ENCODE results near the gene KAT2A.

Gene KAT2A

DNA sequence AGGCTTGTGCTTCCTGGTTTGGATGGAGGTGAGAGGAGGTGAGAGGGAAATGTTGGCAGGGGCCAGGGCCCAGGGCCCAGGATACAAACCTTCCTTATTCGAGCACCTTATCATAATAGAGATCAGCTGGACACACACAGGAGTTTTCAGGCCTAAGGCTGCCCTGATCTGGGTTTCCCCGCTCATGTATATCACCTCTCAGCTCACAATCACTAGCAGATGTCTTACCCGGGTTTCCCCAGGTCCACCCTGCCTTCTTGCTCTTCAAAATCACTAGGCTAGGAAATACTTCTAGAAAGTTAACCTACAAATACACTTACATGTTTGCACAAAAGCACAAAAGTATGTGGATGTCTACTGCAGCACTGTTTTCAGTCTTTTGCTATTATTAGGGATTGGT is 5.7 kb upstream of the KAT2A start:
- Histone ChIP-seq H3K9me3 (ENCODE audit: insufficient read depth, low read length) (no peaks in the 10 kb centered on the region), H3K27me3 (ENCODE audit: low read depth, low read length) (no peaks in the 10 kb centered on the region), H3K4me2 (ENCODE audit: low read length) (peak overlapping the region; percentile 50), H3K27ac (ENCODE audit: low read length) (peak overlapping the region; percentile 85), H3K36me3 (replicated peaks; ENCODE audit: low read depth, low read length) (peaks cover 48% of the 10 kb centered on the region), H2AFZ (ENCODE audit: low read depth, low read length) (no peak overlapping the region), H3K79me2 (ENCODE audit: low read length) (peaks cover 13% of the 10 kb centered on the region), H3K4me3 (ENCODE audit: low read length) (no peak overlapping the region), H3K9ac (ENCODE audit: low read length) (peak overlapping the region; percentile 21; the same call in 1 of the 2 replicates), H4K20me1 (ENCODE audit: insufficient read depth, low read length) (0 out of 2 replicates have a peak, but pooled peaks cover 7% of the 10 kb centered on the region), H3K4me1 (ENCODE audit: low read length) (peaks cover 39% of the 10 kb centered on the region)
- no peak for TF ChIP-seq EZH2phosphoT487 (IDR thresholded peaks at IDR 0.05; ENCODE audit: low read depth)
- TF ChIP-seq, protein P1, sequence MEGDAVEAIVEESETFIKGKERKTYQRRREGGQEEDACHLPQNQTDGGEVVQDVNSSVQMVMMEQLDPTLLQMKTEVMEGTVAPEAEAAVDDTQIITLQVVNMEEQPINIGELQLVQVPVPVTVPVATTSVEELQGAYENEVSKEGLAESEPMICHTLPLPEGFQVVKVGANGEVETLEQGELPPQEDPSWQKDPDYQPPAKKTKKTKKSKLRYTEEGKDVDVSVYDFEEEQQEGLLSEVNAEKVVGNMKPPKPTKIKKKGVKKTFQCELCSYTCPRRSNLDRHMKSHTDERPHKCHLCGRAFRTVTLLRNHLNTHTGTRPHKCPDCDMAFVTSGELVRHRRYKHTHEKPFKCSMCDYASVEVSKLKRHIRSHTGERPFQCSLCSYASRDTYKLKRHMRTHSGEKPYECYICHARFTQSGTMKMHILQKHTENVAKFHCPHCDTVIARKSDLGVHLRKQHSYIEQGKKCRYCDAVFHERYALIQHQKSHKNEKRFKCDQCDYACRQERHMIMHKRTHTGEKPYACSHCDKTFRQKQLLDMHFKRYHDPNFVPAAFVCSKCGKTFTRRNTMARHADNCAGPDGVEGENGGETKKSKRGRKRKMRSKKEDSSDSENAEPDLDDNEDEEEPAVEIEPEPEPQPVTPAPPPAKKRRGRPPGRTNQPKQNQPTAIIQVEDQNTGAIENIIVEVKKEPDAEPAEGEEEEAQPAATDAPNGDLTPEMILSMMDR (IDR thresholded peaks at IDR 0.05; ENCODE audit: low read depth, low read length): no peak

DNA sequence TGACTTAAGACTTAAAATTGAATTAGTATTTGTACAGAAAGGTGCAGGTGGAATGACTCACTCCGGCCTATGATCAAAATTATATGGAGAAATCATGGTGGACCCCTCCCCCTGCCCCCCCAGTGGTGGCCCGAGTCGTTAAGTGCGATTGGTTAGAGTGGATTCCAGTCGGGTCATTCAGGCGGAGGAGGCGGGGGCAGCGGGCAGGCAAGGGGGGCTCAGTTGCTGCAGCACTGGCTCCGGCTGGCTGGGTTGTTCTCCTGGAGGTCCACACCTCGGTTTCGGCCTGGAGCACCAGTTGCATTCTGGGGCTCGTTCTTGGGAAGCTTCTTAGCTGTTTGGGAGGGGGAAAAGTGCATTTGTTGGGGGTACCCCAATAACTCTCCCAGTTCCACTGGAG is 4.4 kb upstream of the KAT2A start:
- Histone ChIP-seq H4K20me1 (ENCODE audit: insufficient read depth, low read length) (no peaks in the 10 kb centered on the region), H3K4me2 (ENCODE audit: low read length) (no peak overlapping the region), H3K4me3 (ENCODE audit: low read length) (no peak overlapping the region), H3K36me3 (replicated peaks; ENCODE audit: low read depth, low read length) (peaks cover 43% of the 10 kb centered on the region), H3K79me2 (ENCODE audit: low read length) (peaks cover 1% of the 10 kb centered on the region; the same call in 1 of the 2 replicates), H2AFZ (ENCODE audit: low read depth, low read length) (no peak overlapping the region), H3K27me3 (ENCODE audit: low read depth, low read length) (no peaks in the 10 kb centered on the region), H3K4me1 (ENCODE audit: low read length) (peaks cover 30% of the 10 kb centered on the region), H3K9me3 (ENCODE audit: insufficient read depth, low read length) (no peaks in the 10 kb centered on the region), H3K9ac (ENCODE audit: low read length) (no peak overlapping the region), H3K27ac (ENCODE audit: low read length) (no peak overlapping the region; the same call in 1 of the 2 replicates)
- TF ChIP-seq EZH2phosphoT487 (IDR thresholded peaks at IDR 0.05; ENCODE audit: low read depth): no peak
- TF ChIP-seq, protein P1 (IDR thresholded peaks at IDR 0.05; ENCODE audit: low read depth, low read length): no peak

DNA sequence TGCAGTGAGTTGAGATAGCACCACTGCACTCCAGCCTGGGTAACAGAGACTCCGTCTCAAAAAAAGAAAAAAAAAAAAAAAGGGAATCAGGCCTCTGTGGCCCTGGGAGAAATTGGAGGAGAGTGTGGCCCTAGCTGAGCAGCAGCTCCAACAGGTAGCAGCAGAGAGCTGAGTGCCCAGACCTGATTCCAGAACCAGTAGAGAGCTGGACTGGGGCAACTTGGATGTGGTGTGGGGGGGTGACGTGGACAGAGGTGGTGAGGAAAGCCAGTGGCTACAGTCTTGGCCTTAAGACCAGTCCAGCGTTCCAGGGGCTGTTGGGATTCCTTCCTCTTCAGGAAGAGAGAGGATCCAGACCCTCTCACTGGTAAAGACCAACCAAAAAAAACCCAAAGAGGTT is 3.1 kb upstream of the KAT2A start:
- Histone ChIP-seq H3K9ac (ENCODE audit: low read length) (no peak overlapping the region), H3K9me3 (ENCODE audit: insufficient read depth, low read length) (no peaks in the 10 kb centered on the region), H3K4me2 (ENCODE audit: low read length) (no peak overlapping the region), H3K79me2 (ENCODE audit: low read length) (0 out of 2 replicates have a peak, but pooled peaks cover 4% of the 10 kb centered on the region), H3K4me1 (ENCODE audit: low read length) (peaks cover 37% of the 10 kb centered on the region), H3K4me3 (ENCODE audit: low read length) (no peak overlapping the region), H3K36me3 (replicated peaks; ENCODE audit: low read depth, low read length) (peaks cover 34% of the 10 kb centered on the region), H4K20me1 (ENCODE audit: insufficient read depth, low read length) (no peaks in the 10 kb centered on the region), H3K27ac (ENCODE audit: low read length) (no peak overlapping the region), H3K27me3 (ENCODE audit: low read depth, low read length) (no peaks in the 10 kb centered on the region), H2AFZ (ENCODE audit: low read depth, low read length) (no peak overlapping the region)
- TF ChIP-seq, protein P1 (IDR thresholded peaks at IDR 0.05; ENCODE audit: low read depth, low read length): no peak
- TF ChIP-seq EZH2phosphoT487 (IDR thresholded peaks at IDR 0.05; ENCODE audit: low read depth): no peak

DNA sequence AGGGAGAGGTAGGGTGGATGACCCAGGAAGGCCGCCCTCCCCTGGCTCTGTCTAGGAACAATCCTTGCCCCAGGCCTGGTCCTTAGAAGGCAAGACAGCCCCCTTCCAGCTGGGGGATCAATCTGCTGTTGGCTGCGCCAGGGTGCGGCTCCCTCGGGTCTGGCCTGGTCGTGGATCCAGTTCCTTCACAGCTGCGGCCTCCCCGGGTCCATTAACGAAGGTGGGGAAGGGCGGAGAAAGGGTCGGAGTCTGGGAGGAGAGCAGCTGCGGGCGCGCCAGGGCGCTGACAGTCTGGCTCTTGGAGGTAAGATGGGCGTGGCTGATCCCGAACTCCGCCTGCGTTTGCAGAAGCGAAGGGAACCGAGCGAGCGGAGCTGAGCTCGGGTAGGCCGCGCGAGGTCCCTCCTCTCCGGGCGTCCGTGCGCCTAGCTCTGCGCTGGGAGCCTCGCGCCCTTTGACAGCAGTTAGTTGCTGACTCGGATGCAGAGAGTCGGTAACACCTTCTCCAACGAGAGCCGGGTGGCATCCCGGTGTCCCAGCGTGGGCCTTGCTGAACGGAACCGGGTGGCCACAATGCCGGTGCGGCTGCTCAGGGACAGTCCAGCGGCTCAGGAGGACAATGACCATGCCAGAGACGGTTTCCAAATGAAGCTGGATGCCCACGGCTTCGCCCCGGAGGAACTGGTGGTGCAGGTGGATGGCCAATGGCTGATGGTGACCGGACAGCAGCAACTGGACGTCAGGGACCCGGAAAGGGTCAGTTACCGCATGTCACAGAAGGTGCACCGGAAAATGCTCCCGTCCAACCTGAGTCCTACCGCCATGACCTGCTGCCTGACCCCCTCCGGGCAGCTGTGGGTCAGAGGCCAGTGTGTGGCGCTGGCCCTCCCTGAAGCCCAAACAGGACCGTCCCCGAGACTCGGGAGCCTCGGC is 1.5 kb upstream of the KAT2A start, which contains the start of gene HSPB9:
Gene HSPB9 (plus strand): TSS at position 434 of the 933 bp plus-strand sequence. CDS start 47 bp downstream, at position 481.
- H3K27ac ChIP-seq (ENCODE audit: low read length): no peak within 1 kb of the TSS

More for the DNA sequence above, 1.5 kb upstream of the KAT2A start, which contains the start of gene HSPB9:
- Histone ChIP-seq H3K9ac (ENCODE audit: low read length) (no peak within 1 kb of the TSS), H3K4me1 (ENCODE audit: low read length) (peaks cover 32% of the 10 kb centered on the region), H3K27me3 (ENCODE audit: low read depth, low read length) (no peaks in the 10 kb centered on the region), H3K4me2 (ENCODE audit: low read length) (no peak within 1 kb of the TSS), H3K79me2 (ENCODE audit: low read length) (0 out of 2 replicates have a peak, but pooled peaks cover 4% of the 10 kb centered on the region), H3K36me3 (replicated peaks; ENCODE audit: low read depth, low read length) (peaks cover 19% of the 10 kb centered on the region), H2AFZ (ENCODE audit: low read depth, low read length) (no peak within 1 kb of the TSS), H3K9me3 (ENCODE audit: insufficient read depth, low read length) (no peaks in the 10 kb centered on the region), H3K4me3 (ENCODE audit: low read length) (no peak within 1 kb of the TSS), H4K20me1 (ENCODE audit: insufficient read depth, low read length) (no peaks in the 10 kb centered on the region)
- TF ChIP-seq, protein P1 (IDR thresholded peaks at IDR 0.05; ENCODE audit: low read depth, low read length): no peak
- TF ChIP-seq EZH2phosphoT487 (IDR thresholded peaks at IDR 0.05; ENCODE audit: low read depth): no peak
